Erythroblast (primary cell): Measurements from ENCODE around the gene AKAP11.

ENCODE experiments used
- DNase-seq, 2 experiments: peaks; one replicate each; lab custom pipeline; 2025; lab: John Stamatoyannopoulos, UW
- GATA1 ChIP-seq: IDR thresholded peaks from 2 replicates; pipeline ENCODE4 v1.6.1; 2011; ENCODE audit warnings: low read depth, mild to moderate bottlenecking, control low read depth, low read length, moderate library complexity
- POLR2A ChIP-seq: IDR thresholded peaks from 2 replicates; pipeline ENCODE4 v1.6.1; 2011; ENCODE audit warnings: mild to moderate bottlenecking, low read length

The AKAP11 gene

GRCh38 chr13:42260903-42261654 is 10.9 kb upstream of the AKAP11 start:
- peak; percentile 22 to 58 for DNase-seq
- TF ChIP-seq POLR2A (no peak), GATA1 (no peak)

- TF ChIP-seq GATA1 (no peak), POLR2A (no peak)
- DNase-seq: no peak
Measured at GRCh38 chr13:42266473-42266872, 5.5 kb upstream of the AKAP11 start.

GRCh38 chr13:42270160-42270856 is 1.6 kb upstream of the AKAP11 start:
- no peak for TF ChIP-seq POLR2A
- no peak for TF ChIP-seq GATA1
- no peak for DNase-seq

GRCh38 chr13:42270857-42271215 is 1.1 kb upstream of the AKAP11 start:
- TF ChIP-seq GATA1 (no peak), POLR2A (no peak)
- DNase-seq: no peak

- DNase-seq: peak; percentile 94 to 95
- TF ChIP-seq GATA1: no peak
- no peak for TF ChIP-seq POLR2A
Measured at GRCh38 chr13:42271337-42272114, 426 bp upstream of the AKAP11 start.

- DNase-seq: peak in 1 of 2 experiments; percentile 33
- TF ChIP-seq POLR2A (no peak), GATA1 (no peak)
Measured at GRCh38 chr13:42272804-42273175, 838 bp downstream of the AKAP11 start.

- no peak for DNase-seq
- TF ChIP-seq POLR2A (no peak), GATA1 (no peak)
Measured at GRCh38 chr13:42274386-42275097, 2.6 kb downstream of the AKAP11 start.

- no peak for TF ChIP-seq POLR2A
- TF ChIP-seq GATA1: no peak
- DNase-seq: no peak
Measured at GRCh38 chr13:42275098-42275471, 3.1 kb downstream of the AKAP11 start.

- TF ChIP-seq GATA1 (no peak), POLR2A (no peak)
- DNase-seq: no peak
Measured at GRCh38 chr13:42275506-42275905, 3.6 kb downstream of the AKAP11 start.

GRCh38 chr13:42276683-42277082 is 4.7 kb downstream of the AKAP11 start:
- DNase-seq: no peak
- TF ChIP-seq POLR2A: no peak
- no peak for TF ChIP-seq GATA1

- TF ChIP-seq GATA1: no peak
- no peak for TF ChIP-seq POLR2A
- no peak for DNase-seq
Measured at GRCh38 chr13:42277618-42278276, 5.8 kb downstream of the AKAP11 start.

GRCh38 chr13:42279080-42279479 is 7.1 kb downstream of the AKAP11 start:
- no peak for DNase-seq
- TF ChIP-seq POLR2A (no peak), GATA1 (no peak)

- TF ChIP-seq POLR2A: no peak
- no peak for TF ChIP-seq GATA1
- no peak for DNase-seq
Measured at GRCh38 chr13:42279986-42280385, 8.0 kb downstream of the AKAP11 start.
